Gastrocnemius medialis (tissue), 4 donors: ENCODE data around the gene ZNF205.

Experiments
- CTCF ChIP-seq, 5 experiments: fragments of 450-650 bp in 3 of 5; fragments of 200-600 bp in 2 of 5; sonication (generic) in 2 of 5; IDR thresholded peaks in 4 of 5; conservative IDR thresholded peaks in 1 of 5; 1 replicate in 4 of 5; 2 replicates in 1 of 5; pipeline ENCODE4 v1.5.1; 2016 to 2019; ENCODE audit warnings: antibody characterized with exemption in 5 of 5, mild to moderate bottlenecking in 3 of 5, moderate library complexity in 3 of 5
- POLR2A ChIP-seq, 2 donors: fragments of 450-650 bp; IDR thresholded peaks; one replicate each; pipeline ENCODE4 v1.6.1; 2017; ENCODE audit warnings: antibody characterized with exemption in 2 of 2, mild to moderate bottlenecking in 2 of 2, moderate library complexity in 2 of 2

- TF ChIP-seq CTCF (IDR thresholded peaks at IDR 0.05 in 4 of 5, conservative IDR thresholded peaks at IDR 0.05 in 1 of 5), result no peak
- peak; percentile 87 to 93 for TF ChIP-seq POLR2A (IDR thresholded peaks at IDR 0.05)
Measured at GRCh38 chr16:3134338-3135125, 22.1 kb downstream of the ZNF205 start, which contains the start of gene ZNF213.
